ENCODE results near the gene POMT2.
"Not testable (repeated sequence)": the region's sequence is repeated elsewhere in the genome, so short reads cannot be mapped to it uniquely, and the experiment has no call there.

The POMT2 gene

GRCh38 chr14:77318756-77319155, 1.9 kb downstream of the POMT2 start:
- H3K36me3 Mint-ChIP-seq, H3K9me3 Mint-ChIP-seq, H3K27me3 Mint-ChIP-seq, H3K4me3 Mint-ChIP-seq, DNase-seq, H3K27ac Mint-ChIP-seq: not testable (repeated sequence)
- CTCF ChIA-PET = interaction anchor here (1.1 to 1.8 kb wide), 2 partner anchors 18 to 166 kb away, joined by 3 to 16 read pairs; no protein-coding TSS in a partner anchor
- peaks cover 23% of the 10 kb centered on the region for H3K4me1 Mint-ChIP-seq

DNA sequence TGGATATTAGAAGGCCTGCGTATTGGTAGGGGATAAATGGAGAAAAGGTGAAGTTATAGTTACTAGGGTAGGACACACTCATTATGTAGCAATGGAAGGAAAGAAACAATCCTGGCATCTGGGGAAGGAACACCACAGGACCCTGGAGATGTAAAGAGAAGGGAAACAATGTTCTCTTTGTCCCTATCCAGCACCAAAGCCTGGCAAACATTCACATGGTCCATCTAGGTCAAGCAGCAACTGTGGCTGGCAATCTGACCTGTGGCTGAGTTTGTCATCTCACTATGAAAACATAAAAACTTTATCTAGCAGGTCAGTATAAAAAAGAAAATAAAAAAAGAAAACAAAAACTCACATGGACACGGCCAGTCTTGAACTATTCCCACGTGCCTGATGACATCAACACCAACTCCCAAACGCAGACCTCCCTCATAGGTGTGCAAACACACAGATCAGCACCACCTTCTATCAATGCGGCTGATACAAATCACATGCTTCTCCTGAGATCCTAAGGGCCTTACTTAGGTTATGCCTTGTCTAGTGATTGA, 2.6 kb downstream of the POMT2 start:
- CTCF ChIA-PET = interaction anchor here (1.1 to 5.9 kb wide), 2 partner anchors 16 to 166 kb away, joined by 3 to 255 read pairs; no protein-coding TSS in a partner anchor
- H3K4me1 Mint-ChIP-seq = peaks cover 23% of the 10 kb centered on the region
- no peak for DNase-seq
- no peaks in the 10 kb centered on the region for H3K36me3 Mint-ChIP-seq
- no peaks in the 10 kb centered on the region for H3K27me3 Mint-ChIP-seq
- H3K9me3 Mint-ChIP-seq = no peaks in the 10 kb centered on the region
- no peak overlapping the region for H3K27ac Mint-ChIP-seq
- H3K4me3 Mint-ChIP-seq = no peak overlapping the region

DNA sequence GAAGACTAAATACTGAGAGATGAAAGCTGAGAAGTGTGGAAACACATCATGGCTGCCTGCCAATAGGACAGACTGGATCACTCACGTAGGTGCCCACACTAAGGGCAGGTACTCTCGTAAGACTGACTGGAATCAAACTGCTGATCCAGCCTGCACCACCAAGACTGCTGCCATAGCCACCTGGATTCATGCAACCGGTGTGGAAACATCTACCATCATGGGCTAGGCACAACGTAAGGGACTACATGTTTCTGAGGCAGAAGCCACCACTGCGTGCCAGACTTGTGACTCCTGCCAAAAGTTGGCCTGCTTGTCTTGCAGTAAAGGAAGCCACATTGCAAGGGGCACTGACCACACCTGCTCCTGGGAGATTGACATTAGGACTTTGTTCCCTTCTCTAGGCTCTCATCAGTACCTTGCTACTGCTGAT, 3.8 kb downstream of the POMT2 start:
- H3K27me3 Mint-ChIP-seq = no peaks in the 10 kb centered on the region
- no peak for DNase-seq
- peaks cover 14% of the 10 kb centered on the region for H3K4me1 Mint-ChIP-seq
- H3K9me3 Mint-ChIP-seq = no peaks in the 10 kb centered on the region
- no peak overlapping the region for H3K27ac Mint-ChIP-seq
- CTCF ChIA-PET = interaction anchor here (1.1 to 5.9 kb wide), 11 partner anchors 13 to 196 kb away, joined by 3 to 255 read pairs (median 7); partner anchors contain the start of gene ZDHHC22
- H3K36me3 Mint-ChIP-seq = no peaks in the 10 kb centered on the region
- H3K4me3 Mint-ChIP-seq = no peak overlapping the region

DNA sequence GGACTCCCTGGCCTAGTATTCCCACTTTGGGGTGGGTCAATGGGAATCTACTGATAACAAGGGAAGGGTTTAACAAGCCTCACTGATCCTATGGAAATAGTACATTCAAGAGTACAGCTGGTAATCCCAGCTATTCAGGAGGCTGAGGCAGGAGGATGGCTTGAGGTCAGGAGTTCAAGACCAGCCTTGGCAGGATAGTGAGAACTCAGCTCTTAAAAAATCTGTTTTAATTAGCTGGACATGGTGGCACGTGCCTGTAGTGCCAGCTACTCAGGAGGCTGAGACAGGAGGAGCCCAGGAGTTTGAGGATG, 4.5 kb downstream of the POMT2 start:
- peaks cover 12% of the 10 kb centered on the region for H3K4me1 Mint-ChIP-seq
- H3K9me3 Mint-ChIP-seq = no peaks in the 10 kb centered on the region
- no peaks in the 10 kb centered on the region for H3K36me3 Mint-ChIP-seq
- no peaks in the 10 kb centered on the region for H3K27me3 Mint-ChIP-seq
- no peak overlapping the region for H3K27ac Mint-ChIP-seq
- H3K4me3 Mint-ChIP-seq = no peak overlapping the region
- CTCF ChIA-PET = interaction anchor here (0.5 to 5.9 kb wide), 25 partner anchors 9 to 1355 kb away, joined by 3 to 255 read pairs (median 4); partner anchors contain the start of genes AHSA1, ALKBH1, SLIRP and ZDHHC22
- DNase-seq = no peak

DNA sequence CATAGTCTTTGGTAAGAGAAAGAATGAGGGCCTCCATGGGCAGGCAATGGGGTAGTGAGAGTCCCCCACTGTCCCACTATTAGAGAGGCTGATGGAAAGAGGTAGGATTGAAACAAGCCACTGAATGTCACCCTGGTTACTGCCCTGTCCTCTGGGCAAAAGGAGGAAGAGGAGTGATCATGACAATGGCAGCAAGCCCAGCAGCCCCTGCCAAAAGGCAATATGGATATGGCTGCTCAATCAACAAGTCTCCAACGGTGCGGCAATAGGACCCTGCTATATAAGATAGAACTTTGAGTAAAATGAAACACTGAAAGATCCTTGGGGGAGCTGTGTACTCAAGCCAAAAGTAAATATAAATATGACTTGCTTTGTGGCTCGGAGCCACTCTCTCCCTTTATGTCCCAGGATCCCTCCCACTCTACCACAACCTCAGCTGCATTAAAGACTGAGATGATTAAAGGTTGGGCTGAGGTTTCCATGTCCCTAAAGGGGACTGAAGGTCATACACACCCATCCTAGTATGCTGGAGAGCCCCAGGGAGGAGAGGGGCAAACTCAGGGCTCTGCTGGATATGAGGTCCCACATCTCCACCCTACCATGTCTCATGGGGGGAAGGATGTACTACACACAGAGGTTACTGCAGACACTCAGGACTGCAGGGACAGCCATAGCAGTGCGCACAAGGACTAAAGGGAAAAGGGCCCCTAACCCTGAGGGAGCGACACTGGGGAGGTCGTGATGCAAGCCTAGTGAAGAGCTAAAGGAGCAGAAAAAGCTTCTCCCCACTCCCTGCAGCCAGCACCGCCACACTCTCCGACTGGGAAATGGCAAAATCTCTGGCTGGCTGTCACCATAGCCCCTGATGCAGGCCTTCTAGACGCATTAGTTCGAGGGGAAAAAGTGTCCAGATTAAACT, 5.9 kb downstream of the POMT2 start:
- Mint-ChIP-seq H3K9me3 (no peaks in the 10 kb centered on the region), H3K36me3 (no peaks in the 10 kb centered on the region), H3K27ac (no peak overlapping the region), H3K4me1 (peaks cover 7% of the 10 kb centered on the region), H3K27me3 (no peaks in the 10 kb centered on the region), H3K4me3 (no peak overlapping the region)
- DNase-seq = no peak
- CTCF ChIA-PET = interaction anchor here (0.5 to 5.9 kb wide), 23 partner anchors 10 to 1353 kb away, joined by 3 to 255 read pairs (median 4); partner anchors contain the start of genes ALKBH1, SLIRP and ZDHHC22

GRCh38 chr14:77314043-77314442, 6.6 kb downstream of the POMT2 start:
- Mint-ChIP-seq H3K36me3 (no peaks in the 10 kb centered on the region), H3K27ac (no peak overlapping the region), H3K4me1 (peaks cover 4% of the 10 kb centered on the region), H3K27me3 (no peaks in the 10 kb centered on the region), H3K4me3 (no peak overlapping the region), H3K9me3 (no peaks in the 10 kb centered on the region)
- DNase-seq = no peak
- CTCF ChIA-PET = interaction anchor here (0.6 to 5.9 kb wide), 7 partner anchors 12 to 758 kb away, joined by 3 to 255 read pairs (median 4); partner anchors contain the start of gene ZDHHC22

- H3K4me3 Mint-ChIP-seq = no peak overlapping the region
- no peaks in the 10 kb centered on the region for H3K27me3 Mint-ChIP-seq
- H3K9me3 Mint-ChIP-seq = no peaks in the 10 kb centered on the region
- H3K4me1 Mint-ChIP-seq = peaks cover 6% of the 10 kb centered on the region
- no peak overlapping the region for H3K27ac Mint-ChIP-seq
- H3K36me3 Mint-ChIP-seq = no peaks in the 10 kb centered on the region
- CTCF ChIA-PET = interaction anchor here (5.4 to 5.9 kb wide), 2 partner anchors 12 to 162 kb away, joined by 102 to 255 read pairs; no protein-coding TSS in a partner anchor
- DNase-seq = no peak
These were observed 7.3 kb downstream of the POMT2 start for GRCh38 chr14:77313371-77313770.

DNA sequence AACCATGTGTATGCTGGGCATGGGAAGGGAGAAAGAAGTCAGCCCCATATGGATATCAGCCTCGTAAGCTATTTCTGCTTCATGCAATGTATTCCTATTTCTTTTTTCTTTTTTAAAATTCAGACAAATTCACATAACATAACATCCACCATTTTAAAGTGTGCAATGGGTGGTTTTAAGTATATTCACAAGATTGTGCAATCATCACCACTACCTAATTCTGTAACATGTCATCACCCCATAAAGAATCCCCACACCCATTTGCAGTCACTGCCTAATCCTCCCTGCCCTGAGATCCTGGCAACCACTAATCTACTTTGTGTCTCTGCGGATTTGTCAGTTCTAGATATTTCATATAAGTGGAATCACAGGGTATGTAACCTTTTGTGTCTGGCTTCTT, 9.5 kb downstream of the POMT2 start:
- H3K27ac Mint-ChIP-seq = no peak overlapping the region
- no peak overlapping the region for H3K4me3 Mint-ChIP-seq
- CTCF ChIA-PET = no interaction called here

GRCh38 chr14:77310026-77310425, 10.7 kb downstream of the POMT2 start:
- Mint-ChIP-seq H3K9me3 (no peaks in the 10 kb centered on the region), H3K36me3 (no peaks in the 10 kb centered on the region)

More for the DNA sequence above, 9.5 kb downstream of the POMT2 start:
- Mint-ChIP-seq H3K27me3 (no peaks in the 10 kb centered on the region), H3K4me1 (peaks cover 6% of the 10 kb centered on the region), H3K9me3 (no peaks in the 10 kb centered on the region), H3K36me3 (no peaks in the 10 kb centered on the region)
- DNase-seq = no peak

GRCh38 chr14:77309131-77309530, 11.6 kb downstream of the POMT2 start:
- Mint-ChIP-seq H3K27ac (no peak overlapping the region), H3K4me3 (no peak overlapping the region), H3K36me3 (no peaks in the 10 kb centered on the region), H3K4me1 (peaks cover 6% of the 10 kb centered on the region), H3K27me3 (no peaks in the 10 kb centered on the region), H3K9me3 (no peaks in the 10 kb centered on the region)
- DNase-seq = no peak
- CTCF ChIA-PET = interaction anchor here (1.2 to 1.6 kb wide), 2 partner anchors 8 to 156 kb away, joined by 3 to 9 read pairs; no protein-coding TSS in a partner anchor

More at GRCh38 chr14:77310026-77310425, 10.7 kb downstream of the POMT2 start:
- Mint-ChIP-seq H3K27ac (no peak overlapping the region), H3K4me1 (peaks cover 6% of the 10 kb centered on the region), H3K27me3 (no peaks in the 10 kb centered on the region), H3K4me3 (no peak overlapping the region)
- DNase-seq = no peak
- CTCF ChIA-PET = interaction anchor here (1.2 to 1.6 kb wide), 2 partner anchors 9 to 157 kb away, joined by 3 to 9 read pairs; no protein-coding TSS in a partner anchor

- CTCF ChIA-PET = interaction anchor here (1.2 to 13.4 kb wide), 3 partner anchors 8 to 156 kb away, joined by 4 to 255 read pairs (median 5); no protein-coding TSS in a partner anchor
- Mint-ChIP-seq H3K9me3 (no peaks in the 10 kb centered on the region), H3K4me1 (peaks cover 14% of the 10 kb centered on the region), H3K27me3 (no peaks in the 10 kb centered on the region), H3K27ac (no peak overlapping the region), H3K36me3 (no peaks in the 10 kb centered on the region), H3K4me3 (no peak overlapping the region)
- no peak for DNase-seq
These were observed 13.7 kb downstream of the POMT2 start for GRCh38 chr14:77306851-77307496.

- Mint-ChIP-seq H3K36me3 (no peaks in the 10 kb centered on the region), H3K9me3 (no peaks in the 10 kb centered on the region), H3K4me3 (no peak overlapping the region), H3K27me3 (no peaks in the 10 kb centered on the region), H3K27ac (no peak overlapping the region), H3K4me1 (peaks cover 14% of the 10 kb centered on the region)
- DNase-seq = no peak
- CTCF ChIA-PET = interaction anchor here (1.2 to 13.4 kb wide), 3 partner anchors 9 to 155 kb away, joined by 4 to 255 read pairs (median 5); no protein-coding TSS in a partner anchor
These were observed 14.3 kb downstream of the POMT2 start for GRCh38 chr14:77306416-77306815.

DNA sequence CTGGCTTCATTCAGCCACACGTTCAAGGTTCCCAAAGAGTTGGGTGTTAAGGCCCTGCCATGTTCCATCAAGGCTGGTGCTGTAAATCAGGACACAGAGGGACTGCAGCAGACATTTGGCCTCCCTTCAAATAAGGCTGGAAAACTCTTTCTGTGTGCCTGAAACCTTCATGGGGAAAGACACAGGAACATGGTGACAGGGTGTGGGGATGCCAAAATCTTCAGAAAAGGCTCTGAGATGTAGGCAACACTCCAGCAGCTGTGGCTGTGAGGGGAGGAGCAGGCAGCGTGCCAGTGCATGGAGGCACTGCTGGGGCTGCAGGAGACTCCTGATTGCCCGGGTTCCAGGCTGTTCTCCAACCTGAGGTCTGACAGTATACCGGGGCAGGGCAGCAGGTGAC, 15.0 kb downstream of the POMT2 start:
- H3K4me1 Mint-ChIP-seq = peaks cover 14% of the 10 kb centered on the region
- H3K9me3 Mint-ChIP-seq = no peaks in the 10 kb centered on the region
- no peak overlapping the region for H3K27ac Mint-ChIP-seq
- no peak overlapping the region for H3K4me3 Mint-ChIP-seq
- CTCF ChIA-PET = interaction anchor here (2.2 to 13.4 kb wide), 2 partner anchors 9 to 153 kb away, joined by 12 to 255 read pairs; no protein-coding TSS in a partner anchor
- DNase-seq = no peak
- no peaks in the 10 kb centered on the region for H3K36me3 Mint-ChIP-seq
- no peaks in the 10 kb centered on the region for H3K27me3 Mint-ChIP-seq
